Measurements from ENCODE around the gene SHISAL2B.

Gene SHISAL2B

DNA sequence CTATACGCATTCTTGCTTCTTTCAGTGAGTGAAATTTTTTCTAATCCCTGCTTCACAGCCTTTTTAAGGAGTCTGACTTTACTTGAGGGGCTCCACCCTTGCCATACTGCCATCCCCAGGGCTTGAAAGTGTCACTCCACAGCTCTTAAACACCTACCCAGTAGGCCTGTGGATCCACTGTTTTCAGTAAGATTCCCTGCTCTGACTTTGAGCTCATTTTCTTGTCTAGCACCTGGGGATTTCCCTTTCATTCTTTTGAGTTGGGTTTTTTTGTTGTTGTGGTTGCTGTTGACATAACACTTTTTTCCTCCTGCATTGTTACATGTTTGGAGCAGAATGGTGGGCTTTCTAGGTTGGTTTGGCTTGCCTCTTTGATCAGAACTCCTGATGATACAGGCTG is 54.6 kb downstream of the SHISAL2B start:
- no peak overlapping the region for H3K27ac ChIP-seq (ENCODE audit: low read depth, low read length)
- no peak overlapping the region for H4K8ac ChIP-seq (ENCODE audit: low read depth, low read length)
- H2BK12ac ChIP-seq (ENCODE audit: low read length) = no peak overlapping the region
- H3K23ac ChIP-seq (ENCODE audit: low read length) = no peak overlapping the region
- H3K4ac ChIP-seq (ENCODE audit: low read depth, low read length) = no peak overlapping the region
- no peak overlapping the region for H2BK120ac ChIP-seq (ENCODE audit: insufficient read depth, low read length, poor library complexity)
- H2AFZ ChIP-seq (ENCODE audit: insufficient read depth, low read length, poor library complexity) = no peak overlapping the region
- no peaks in the 10 kb centered on the region for H3K79me2 ChIP-seq (ENCODE audit: control insufficient read depth, insufficient read depth, low read length, poor library complexity)
- H2AK5ac ChIP-seq (ENCODE audit: low read length) = no peak overlapping the region
- H3K4me2 ChIP-seq (ENCODE audit: low read length) = no peak overlapping the region
- H3K18ac ChIP-seq (ENCODE audit: low read length) = no peak overlapping the region
- H4K12ac ChIP-seq (ENCODE audit: low read depth, low read length) = no peak overlapping the region
- no peaks in the 10 kb centered on the region for H3K9me3 ChIP-seq (ENCODE audit: insufficient read depth, low read depth, low read length)
- no peaks in the 10 kb centered on the region for H3K27me3 ChIP-seq (ENCODE audit: insufficient read depth, low read length)
- no peak overlapping the region for H3K14ac ChIP-seq (ENCODE audit: low read length)
- H4K91ac ChIP-seq (ENCODE audit: low read depth, low read length) = no peak overlapping the region
- no peak overlapping the region for H3K9ac ChIP-seq (ENCODE audit: low read length)
- no peak for DNase-seq
- no peak overlapping the region for H3K4me3 ChIP-seq (ENCODE audit: low read depth, low read length)
- H3K4me1 ChIP-seq (ENCODE audit: control insufficient read depth in 1 of 2, insufficient read depth in 2 of 2, low read length in 2 of 2) = no peaks in the 10 kb centered on the region
- H2BK5ac ChIP-seq (ENCODE audit: low read depth, low read length, poor library complexity) = no peak overlapping the region
- WGBS (ENCODE audit: extremely low coverage, insufficient coverage, insufficient read length) = no CpG with 5 or more reads among the region's 1 CpG
- H3K79me1 ChIP-seq (ENCODE audit: low read length) = no peaks in the 10 kb centered on the region
- peaks cover 0 to 2% of the 10 kb centered on the region in 2 experiments for H3K36me3 ChIP-seq (ENCODE audit: control insufficient read depth in 1 of 2, insufficient read depth in 2 of 2, low read length in 2 of 2)

DNA sequence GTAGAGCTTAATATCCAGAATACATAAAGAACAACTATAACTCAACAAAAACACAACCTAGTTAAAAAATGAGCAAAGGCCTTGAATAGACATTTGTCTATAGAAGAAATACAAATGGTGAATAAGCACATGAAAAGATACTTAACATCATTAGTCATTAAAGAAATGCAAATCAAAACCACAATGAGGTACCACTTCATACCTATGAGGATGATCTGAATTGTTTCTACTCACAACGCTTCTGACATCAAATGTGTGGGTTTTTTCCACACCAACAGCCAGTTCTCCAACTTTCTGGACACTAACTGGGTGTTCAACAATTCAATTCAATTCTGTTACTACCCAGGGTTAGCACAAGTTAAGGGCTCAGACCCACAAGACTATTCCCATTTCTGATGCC is 56.1 kb downstream of the SHISAL2B start:
- Histone ChIP-seq H2BK12ac (ENCODE audit: low read length) (no peak overlapping the region), H3K4ac (ENCODE audit: low read depth, low read length) (no peak overlapping the region), H3K9me3 (ENCODE audit: insufficient read depth, low read depth, low read length) (no peaks in the 10 kb centered on the region), H3K23ac (ENCODE audit: low read length) (no peak overlapping the region), H4K91ac (ENCODE audit: low read depth, low read length) (no peak overlapping the region), H3K79me2 (ENCODE audit: control insufficient read depth, insufficient read depth, low read length, poor library complexity) (no peaks in the 10 kb centered on the region), H2AK5ac (ENCODE audit: low read length) (no peak overlapping the region), H2BK5ac (ENCODE audit: low read depth, low read length, poor library complexity) (no peak overlapping the region), H3K14ac (ENCODE audit: low read length) (no peak overlapping the region), H3K36me3 (ENCODE audit: control insufficient read depth in 1 of 2, insufficient read depth in 2 of 2, low read length in 2 of 2) (no peaks in the 10 kb centered on the region), H3K4me3 (ENCODE audit: low read depth, low read length) (no peak overlapping the region), H3K9ac (ENCODE audit: low read length) (no peak overlapping the region), H4K8ac (ENCODE audit: low read depth, low read length) (no peak overlapping the region), H3K4me1 (ENCODE audit: control insufficient read depth in 1 of 2, insufficient read depth in 2 of 2, low read length in 2 of 2) (no peaks in the 10 kb centered on the region), H3K18ac (ENCODE audit: low read length) (no peak overlapping the region), H3K4me2 (ENCODE audit: low read length) (no peak overlapping the region), H3K27me3 (ENCODE audit: insufficient read depth, low read length) (no peaks in the 10 kb centered on the region), H2BK120ac (ENCODE audit: insufficient read depth, low read length, poor library complexity) (no peak overlapping the region), H2AFZ (ENCODE audit: insufficient read depth, low read length, poor library complexity) (no peak overlapping the region), H3K79me1 (ENCODE audit: low read length) (no peaks in the 10 kb centered on the region), H4K12ac (ENCODE audit: low read depth, low read length) (no peak overlapping the region), H3K27ac (ENCODE audit: low read depth, low read length) (no peak overlapping the region)
- WGBS (ENCODE audit: extremely low coverage, insufficient coverage, insufficient read length) = no CpG with 5 or more reads among the region's 1 CpG
- no peak for DNase-seq

DNA sequence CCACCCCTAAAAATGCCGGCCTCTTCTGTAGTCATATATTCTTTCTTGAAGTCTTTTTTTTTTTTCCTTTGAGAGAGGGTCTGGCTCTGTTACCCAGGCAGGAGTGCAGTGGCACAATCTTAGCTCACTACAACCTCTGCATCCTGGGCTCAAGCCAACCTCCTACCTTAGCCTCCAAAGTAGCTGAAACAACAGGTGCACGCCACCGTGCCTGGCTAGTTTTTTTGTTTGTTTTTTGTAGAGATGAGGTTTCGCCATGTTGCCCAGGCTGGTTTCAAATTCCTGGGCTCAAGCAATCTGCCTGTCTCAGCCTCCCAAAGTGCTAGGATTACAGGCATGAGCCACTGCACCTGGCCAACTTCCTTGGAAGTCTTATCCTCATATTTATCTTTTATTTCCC is 59.1 kb downstream of the SHISAL2B start:
- Histone ChIP-seq H3K18ac (ENCODE audit: low read length) (no peak overlapping the region), H3K4ac (ENCODE audit: low read depth, low read length) (no peak overlapping the region), H3K4me3 (ENCODE audit: low read depth, low read length) (no peak overlapping the region), H3K79me1 (ENCODE audit: low read length) (no peaks in the 10 kb centered on the region), H4K12ac (ENCODE audit: low read depth, low read length) (no peak overlapping the region), H2BK12ac (ENCODE audit: low read length) (no peak overlapping the region), H3K4me2 (ENCODE audit: low read length) (no peak overlapping the region), H3K9me3 (ENCODE audit: insufficient read depth, low read depth, low read length) (no peaks in the 10 kb centered on the region), H4K8ac (ENCODE audit: low read depth, low read length) (no peak overlapping the region), H3K14ac (ENCODE audit: low read length) (no peak overlapping the region), H3K23ac (ENCODE audit: low read length) (no peak overlapping the region), H2BK5ac (ENCODE audit: low read depth, low read length, poor library complexity) (no peak overlapping the region), H2AFZ (ENCODE audit: insufficient read depth, low read length, poor library complexity) (no peak overlapping the region), H3K36me3 (ENCODE audit: control insufficient read depth in 1 of 2, insufficient read depth in 2 of 2, low read length in 2 of 2) (peaks cover 0 to 1% of the 10 kb centered on the region in 2 experiments), H3K27me3 (ENCODE audit: insufficient read depth, low read length) (no peaks in the 10 kb centered on the region), H2AK5ac (ENCODE audit: low read length) (no peak overlapping the region), H3K79me2 (ENCODE audit: control insufficient read depth, insufficient read depth, low read length, poor library complexity) (no peaks in the 10 kb centered on the region), H3K27ac (ENCODE audit: low read depth, low read length) (no peak overlapping the region), H2BK120ac (ENCODE audit: insufficient read depth, low read length, poor library complexity) (no peak overlapping the region), H3K4me1 (ENCODE audit: control insufficient read depth in 1 of 2, insufficient read depth in 2 of 2, low read length in 2 of 2) (no peaks in the 10 kb centered on the region), H4K91ac (ENCODE audit: low read depth, low read length) (no peak overlapping the region), H3K9ac (ENCODE audit: low read length) (no peak overlapping the region)
- no peak for DNase-seq
- no CpG with 5 or more reads among the region's 4 CpGs for WGBS (ENCODE audit: extremely low coverage, insufficient coverage, insufficient read length)

DNA sequence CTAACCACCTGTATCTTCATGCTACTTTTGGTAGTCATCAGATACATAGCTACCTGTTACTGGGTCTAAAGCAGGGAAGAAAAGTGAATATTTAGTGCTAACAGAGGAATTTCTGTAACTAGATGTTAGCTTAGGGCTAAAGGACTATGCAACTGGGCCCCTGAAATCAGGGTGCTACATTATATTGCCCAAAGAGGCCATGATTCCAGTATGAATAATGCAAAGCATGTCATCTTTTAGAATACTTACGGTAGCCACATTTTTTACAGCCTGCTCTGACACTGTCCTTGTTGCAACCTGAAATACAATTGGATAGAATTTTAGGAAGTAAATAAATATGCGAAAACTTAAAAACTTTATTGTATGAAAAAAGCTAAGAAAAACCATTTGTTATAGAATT is 63.8 kb downstream of the SHISAL2B start:
- Histone ChIP-seq H2AK5ac (ENCODE audit: low read length) (no peak overlapping the region), H3K27ac (ENCODE audit: low read depth, low read length) (no peak overlapping the region), H3K27me3 (ENCODE audit: insufficient read depth, low read length) (no peaks in the 10 kb centered on the region)

More for the DNA sequence above, 63.8 kb downstream of the SHISAL2B start:
- H3K79me2 ChIP-seq (ENCODE audit: control insufficient read depth, insufficient read depth, low read length, poor library complexity) = no peaks in the 10 kb centered on the region
- H3K14ac ChIP-seq (ENCODE audit: low read length) = no peak overlapping the region
- H4K12ac ChIP-seq (ENCODE audit: low read depth, low read length) = no peak overlapping the region
- H2BK12ac ChIP-seq (ENCODE audit: low read length) = no peak overlapping the region
- H3K9me3 ChIP-seq (ENCODE audit: insufficient read depth, low read depth, low read length) = no peaks in the 10 kb centered on the region
- H3K36me3 ChIP-seq (ENCODE audit: control insufficient read depth in 1 of 2, insufficient read depth in 2 of 2, low read length in 2 of 2) = peaks cover 0 to 3% of the 10 kb centered on the region in 2 experiments
- H4K8ac ChIP-seq (ENCODE audit: low read depth, low read length) = no peak overlapping the region
- DNase-seq = no peak
- no peak overlapping the region for H2AFZ ChIP-seq (ENCODE audit: insufficient read depth, low read length, poor library complexity)
- no peaks in the 10 kb centered on the region for H3K79me1 ChIP-seq (ENCODE audit: low read length)
- no peak overlapping the region for H2BK5ac ChIP-seq (ENCODE audit: low read depth, low read length, poor library complexity)
- H3K23ac ChIP-seq (ENCODE audit: low read length) = no peak overlapping the region
- H3K9ac ChIP-seq (ENCODE audit: low read length) = no peak overlapping the region
- H4K91ac ChIP-seq (ENCODE audit: low read depth, low read length) = no peak overlapping the region
- no peak overlapping the region for H3K4ac ChIP-seq (ENCODE audit: low read depth, low read length)
- no peak overlapping the region for H3K18ac ChIP-seq (ENCODE audit: low read length)
- H3K4me2 ChIP-seq (ENCODE audit: low read length) = no peak overlapping the region
- H3K4me3 ChIP-seq (ENCODE audit: low read depth, low read length) = no peak overlapping the region
- H2BK120ac ChIP-seq (ENCODE audit: insufficient read depth, low read length, poor library complexity) = no peak overlapping the region
- no CpG with 5 or more reads among the region's 2 CpGs for WGBS (ENCODE audit: extremely low coverage, insufficient coverage, insufficient read length)
- no peaks in the 10 kb centered on the region for H3K4me1 ChIP-seq (ENCODE audit: control insufficient read depth in 1 of 2, insufficient read depth in 2 of 2, low read length in 2 of 2)

Data from trophoblast cell (in vitro differentiated cells and primary cell).